ENCODE results near the gene TXNIP.
A peak's percentile ranks its signal among the peaks of the same experiment; 100 is the strongest.

The TXNIP gene

GRCh38 chr1:145983960-145984830 lies 12.2 kb downstream of the TXNIP start:
- no peak for DNase-seq

- DNase-seq, result peak; percentile 80
These were observed 13.1 kb downstream of the TXNIP start for GRCh38 chr1:145983206-145983675.

DNA sequence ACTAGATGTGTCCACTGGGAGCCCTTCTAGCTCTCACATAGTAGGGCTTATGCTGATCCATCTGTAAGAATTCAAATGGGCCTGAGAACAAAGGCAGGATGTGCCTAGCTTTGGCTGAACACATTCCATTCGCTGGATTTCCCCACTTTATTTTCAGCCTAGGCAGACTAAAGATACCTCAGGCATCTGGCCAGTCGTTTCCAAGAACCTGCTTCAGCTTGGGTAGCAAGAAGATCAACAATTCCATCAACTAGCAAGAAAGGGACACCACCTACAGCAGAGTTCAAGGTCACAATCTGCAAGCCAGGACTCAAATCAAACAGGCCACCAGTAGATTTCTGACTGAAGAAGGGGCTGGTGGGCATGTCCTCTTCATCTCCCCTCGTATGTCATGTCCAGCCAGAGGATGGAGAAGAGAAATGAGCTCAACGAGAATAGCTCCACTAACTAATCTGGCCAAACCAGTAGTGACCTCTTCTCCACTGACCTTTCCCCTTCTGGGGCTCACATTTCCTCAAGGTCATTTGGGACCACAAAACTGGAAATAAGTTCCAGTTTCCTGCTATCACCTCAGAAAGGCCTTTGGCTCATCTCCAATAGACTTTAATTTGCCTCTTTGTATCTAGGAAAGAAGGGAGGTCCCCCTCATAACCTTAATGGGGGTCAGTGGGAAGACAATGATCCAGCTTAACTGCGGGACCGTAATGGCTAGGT lies 14.2 kb downstream of the TXNIP start:
- DNase-seq, result no peak

DNA sequence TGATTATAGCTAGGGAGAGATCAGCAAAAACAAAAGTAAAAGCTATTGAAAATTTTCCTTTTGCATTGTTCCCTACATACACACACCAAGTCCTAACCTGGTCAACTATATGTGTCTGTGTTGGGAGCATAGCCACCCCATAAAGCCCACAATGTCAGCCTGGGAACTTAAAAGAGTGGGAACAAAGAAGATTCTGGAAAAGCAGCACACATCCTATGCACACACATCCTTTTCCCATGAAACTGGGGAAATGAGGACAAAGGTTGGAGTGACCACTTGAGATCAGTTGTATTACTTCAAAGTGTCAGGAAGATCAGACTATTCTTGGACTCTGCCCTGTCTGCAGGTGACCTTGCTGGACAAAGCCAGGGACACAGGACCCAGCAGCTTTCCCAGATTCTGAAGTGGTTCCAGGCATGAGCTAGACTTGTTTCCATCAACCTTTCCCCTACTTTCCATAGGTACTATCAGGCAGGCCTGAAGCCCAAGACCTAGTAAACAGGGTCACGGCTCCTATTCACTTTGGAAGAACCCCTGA lies 15.9 kb downstream of the TXNIP start:
- DNase-seq, result no peak

DNA sequence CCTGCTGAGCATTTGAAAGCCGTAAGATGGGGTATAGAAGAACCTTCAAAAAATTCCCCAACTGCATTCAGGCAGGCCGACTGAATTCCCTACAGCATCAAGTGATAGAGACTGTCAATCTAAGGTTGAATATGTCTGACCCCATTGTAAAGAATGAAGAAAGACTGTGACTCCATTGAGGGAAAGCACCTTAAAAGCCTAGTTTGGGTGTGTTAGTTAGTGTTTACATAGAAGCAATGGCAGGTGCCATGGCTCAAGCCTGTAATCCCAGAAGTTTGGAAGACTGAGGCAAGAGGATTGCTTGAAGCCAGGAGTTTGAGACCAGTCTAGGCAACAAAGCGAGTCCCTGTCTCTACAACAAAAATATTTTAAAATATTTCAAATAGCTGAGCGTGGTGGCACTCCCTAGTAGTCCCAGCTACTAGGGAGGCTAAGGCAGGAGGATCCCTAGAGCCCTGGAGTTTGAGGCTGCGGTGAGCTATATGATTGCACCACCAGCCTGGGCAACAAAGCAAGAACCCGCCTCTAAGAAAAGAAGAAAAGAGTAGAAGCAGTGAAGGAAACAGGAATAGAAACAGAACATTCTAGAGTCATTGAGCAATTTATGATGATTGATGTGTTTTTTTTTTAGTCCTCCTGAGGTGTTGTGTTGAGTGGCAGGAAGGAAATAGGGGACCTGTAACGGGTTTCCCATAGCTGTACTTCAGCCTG lies 16.5 kb downstream of the TXNIP start:
- DNase-seq, result no peak

DNA sequence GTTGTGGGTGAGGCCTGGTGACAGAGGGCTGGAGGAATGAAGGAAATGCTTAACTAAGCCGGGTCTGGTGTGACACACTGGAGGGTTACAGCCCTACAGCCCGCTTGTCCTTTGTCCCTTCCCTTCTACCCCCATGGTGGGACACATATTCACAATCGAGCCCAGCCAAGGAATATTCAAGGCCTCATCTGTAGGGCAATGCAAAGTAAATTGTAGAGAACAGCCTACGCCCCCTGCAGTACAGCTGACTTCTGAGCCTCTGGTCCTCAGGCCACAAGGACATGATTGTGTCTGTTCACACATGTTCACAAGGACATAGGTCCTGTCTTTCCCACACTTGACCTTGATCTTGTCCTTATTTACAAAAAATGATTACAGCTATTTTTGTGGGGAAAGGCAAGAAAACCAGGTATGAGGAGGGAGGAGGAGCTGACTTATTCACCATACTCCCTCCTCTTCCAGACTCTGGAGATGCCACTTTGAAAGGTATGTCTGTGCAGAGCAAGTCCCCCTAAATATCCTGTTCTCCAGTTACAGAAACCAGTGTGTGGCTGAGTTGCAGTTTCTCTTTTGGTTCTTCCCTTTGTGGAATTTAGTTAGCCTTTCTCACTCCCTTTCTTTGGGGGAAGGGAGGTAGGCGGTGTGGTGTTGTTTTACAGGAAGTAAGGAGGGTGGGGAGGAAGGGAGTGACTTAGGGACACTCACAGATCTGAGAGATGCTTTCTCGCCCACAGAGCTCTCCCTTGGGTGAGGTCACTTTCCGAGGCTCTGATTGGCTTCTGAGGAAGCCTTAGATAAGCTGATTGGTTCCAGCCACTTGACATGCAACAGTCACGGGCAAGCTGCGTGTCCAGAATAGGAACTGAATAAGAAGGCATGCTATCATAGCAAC lies 17.3 kb downstream of the TXNIP start:
- DNase-seq, result peak; percentile 99

DNA sequence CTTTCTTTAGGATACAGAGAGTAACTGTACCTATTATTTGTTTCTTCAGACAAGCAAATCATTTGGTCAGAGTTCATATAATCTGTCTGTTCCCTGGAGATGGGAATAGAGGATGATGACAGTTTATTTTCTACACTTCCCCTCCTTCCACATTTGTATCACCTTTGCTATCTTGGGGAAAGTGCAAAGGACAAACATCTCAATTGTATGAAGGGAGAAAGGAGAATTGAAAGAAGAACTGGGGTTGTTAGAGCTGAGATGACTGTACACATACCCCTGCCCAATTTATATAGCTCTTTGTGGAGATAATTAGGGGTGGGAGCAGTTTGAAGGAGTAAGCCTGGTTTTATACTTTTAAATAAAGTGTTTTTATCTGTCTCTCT lies 17.9 kb downstream of the TXNIP start:
- no peak for DNase-seq

- DNase-seq, result peak; percentile 81
These were observed 18.6 kb downstream of the TXNIP start for GRCh38 chr1:145977486-145978470.

- DNase-seq, result no peak
These were observed 19.4 kb downstream of the TXNIP start for GRCh38 chr1:145977016-145977415.

GRCh38 chr1:145975216-145975615 lies 21.2 kb downstream of the TXNIP start:
- DNase-seq, result no peak

- DNase-seq, result no peak
These were observed 21.7 kb downstream of the TXNIP start for GRCh38 chr1:145974721-145975120.

GRCh38 chr1:145972580-145972979 lies 23.8 kb downstream of the TXNIP start:
- DNase-seq, result no peak

DNA sequence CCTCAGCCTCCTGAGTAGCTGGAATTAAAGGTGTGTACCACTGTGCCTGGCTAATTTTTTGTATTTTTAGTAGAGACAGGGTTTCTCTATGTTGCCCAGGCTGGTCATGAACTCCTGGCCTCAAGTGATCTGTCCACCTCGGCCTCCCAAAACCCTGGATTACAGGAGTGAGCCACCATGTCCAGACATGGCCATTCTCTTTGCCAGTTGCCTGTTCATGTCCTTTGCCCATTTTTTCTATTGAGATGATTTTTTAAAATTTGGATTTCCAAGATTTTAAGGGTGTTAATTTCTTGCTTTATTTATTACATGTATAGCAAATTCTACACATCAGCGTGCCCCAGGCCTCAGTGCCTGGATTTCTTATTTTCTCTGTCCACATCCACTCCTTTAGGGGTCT lies 29.1 kb downstream of the TXNIP start:
- no peak for DNase-seq

DNA sequence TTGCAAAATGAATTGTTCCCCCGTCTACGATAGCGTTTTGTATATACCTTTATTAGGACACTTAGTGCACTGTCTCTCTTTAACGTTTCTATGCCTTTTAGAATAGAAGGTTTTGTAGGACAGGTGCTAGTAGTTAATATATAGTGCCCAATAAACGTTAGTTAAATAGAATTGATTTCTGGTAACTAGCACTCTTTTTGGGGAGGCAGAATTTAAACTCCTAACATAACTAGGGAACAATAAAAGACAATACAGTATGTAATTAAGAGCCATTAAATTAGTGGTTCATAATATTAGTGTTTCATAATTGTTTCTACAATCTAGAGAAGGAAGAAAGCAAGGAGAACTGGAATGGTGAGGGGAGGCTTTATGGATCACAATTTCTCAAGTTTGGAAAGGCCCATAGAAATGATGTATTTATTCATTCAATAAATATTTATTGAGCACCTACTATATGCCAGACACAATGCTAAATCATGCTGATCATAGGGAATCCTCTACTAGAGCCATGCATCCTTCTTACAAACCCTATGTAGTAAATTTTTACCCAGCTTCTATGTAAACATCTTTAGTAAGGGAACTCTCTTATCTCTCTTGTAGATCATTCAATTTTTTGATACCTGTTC lies 31.1 kb downstream of the TXNIP start:
- no peak for DNase-seq

- DNase-seq, result peak; percentile 88
These were observed 31.9 kb downstream of the TXNIP start, which contains the start of the genes ANKRD34A and POLR3GL for GRCh38 chr1:145964328-145965118. Gene ANKRD34A, minus strand, starts transcription at chr1:145964575. Its CDS starts 2,816 bp downstream, at chr1:145961759. Gene POLR3GL, plus strand, starts transcription at chr1:145964690. Its CDS starts 10,176 bp downstream, at chr1:145974866.

DNA sequence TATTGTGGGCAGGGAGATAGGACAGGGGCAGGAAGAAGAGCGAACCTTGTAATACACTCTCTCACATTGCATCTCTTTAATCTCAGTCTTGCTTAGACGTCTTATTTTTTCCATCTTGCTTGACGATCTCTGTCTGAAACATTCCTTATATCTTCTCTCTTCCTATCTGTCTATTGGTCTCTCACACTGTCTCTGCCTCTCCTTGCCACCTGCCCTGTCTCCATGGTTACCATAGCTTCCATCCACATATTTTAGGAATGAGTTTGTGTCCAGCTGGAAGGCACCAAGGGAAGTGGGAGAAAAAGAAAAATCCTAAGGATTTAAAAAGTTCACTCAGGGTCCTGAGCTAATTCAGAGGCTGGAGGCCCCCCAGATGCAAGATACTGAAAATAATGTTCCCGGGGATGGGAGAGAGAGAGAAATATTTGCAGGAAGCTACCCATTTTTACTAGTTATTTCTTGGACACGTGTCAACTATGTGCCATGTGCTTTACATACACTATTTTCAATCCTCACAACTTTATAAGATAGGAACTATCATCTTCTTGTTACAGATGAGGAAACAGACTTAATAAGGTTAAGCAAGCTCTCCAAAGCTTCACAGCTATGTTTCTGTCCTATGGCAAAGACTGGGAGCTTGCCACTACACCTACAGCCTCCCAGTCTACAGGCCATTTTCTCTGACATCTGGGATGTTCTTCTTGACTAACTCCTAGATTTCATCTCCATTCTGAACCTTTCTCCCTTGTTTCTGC lies 32.9 kb downstream of the TXNIP start:
- DNase-seq, result no peak

GRCh38 chr1:145962157-145963102 lies 33.9 kb downstream of the TXNIP start:
- DNase-seq, result no peak
